GM12878 (cell line): ENCODE data around the gene SLC44A3. TPM values are rescaled to one million over a fixed set of nuclear protein-coding genes. Genes with fewer than 3 reads are reported as not detected.

Experiments used
- ATAC-seq: fragments of 200-7000 bp; cut with Tn5 transposase; 3 replicates; pipeline ENCODE4 v1.9.1; 2020; ENCODE audit warnings: mild to moderate bottlenecking, moderate library complexity
- BruUV-seq: library from RNA; stranded (reverse); fragments of 400-500 nt; replicated peaks from 2 replicates; lab custom pipeline; 2021; lab: Mats Ljungman, UMichigan
- CTCF ChIA-PET: fragments of 300-600 bp; sonication (Branson Sonifier 250); formaldehyde crosslinking; extraction: SDS; loops from one replicate; lab custom pipeline; 2021; ENCODE audit warnings: inconsistent platforms; lab: Yijun Ruan, JAX
- POLR2A ChIA-PET: fragments of 350-600 bp; formaldehyde crosslinking; extraction: SDS; loops from one replicate; lab custom pipeline; 2021; ENCODE audit warnings: inconsistent platforms; lab: Charles Lee
- RAD21 ChIA-PET: fragments of 300-600 bp; sonication (Branson Sonifier 250); formaldehyde crosslinking; loops from one replicate; lab custom pipeline; 2023; ENCODE audit warnings: antibody characterized with exemption; ENCODE audit not compliant: unreplicated experiment; lab: Charles Lee
- SMC1A ChIA-PET: fragments of 300-600 bp; sonication (Branson Sonifier 250); formaldehyde crosslinking; loops from one replicate; lab custom pipeline; 2023; ENCODE audit not compliant: unreplicated experiment, uncharacterized antibody; lab: Charles Lee
- DNase-seq: peaks from one replicate; pipeline ENCODE4 v3.0.0-alpha.2; 2011; ENCODE audit warnings: low read depth, low spot score
- FAIRE-seq: peaks from 3 replicates; lab custom pipeline; 2011; peaks lifted over from hg19 to GRCh38; lab: Jason Lieb, UNC
- H2AFZ ChIP-seq: 2 replicates; pipeline ENCODE4 v1.6.0; 2011; ENCODE audit warnings: low read depth, low read length, control low read depth; ENCODE audit not compliant: control insufficient read depth
- H3K27ac ChIP-seq: 2 replicates; pipeline ENCODE4 v1.5.1; 2011; ENCODE audit warnings: control low read depth; ENCODE audit not compliant: control insufficient read depth, insufficient read depth
- H3K27me3 ChIP-seq, 2 experiments: replicated peaks in 1 of 2; 2 replicates each; pipeline versions ENCODE4 v1.6.0 to v1.6.1; 2011; ENCODE audit warnings: low read length in 1 of 2; ENCODE audit not compliant: control insufficient read depth in 2 of 2, insufficient read depth in 2 of 2
- H3K36me3 ChIP-seq, 2 experiments: 2 replicates each; pipeline ENCODE4 v1.5.1; 2011; ENCODE audit warnings: low read length in 1 of 2; ENCODE audit not compliant: control insufficient read depth in 2 of 2, insufficient read depth in 2 of 2
- H3K4me1 ChIP-seq: 2 replicates; pipeline ENCODE4 v1.6.1; 2011; ENCODE audit warnings: mild to moderate bottlenecking, low read length, moderate library complexity, mixed read lengths; ENCODE audit not compliant: control insufficient read depth, insufficient read depth
- H3K4me2 ChIP-seq: 2 replicates; pipeline ENCODE4 v1.6.0; 2011; ENCODE audit warnings: control low read depth; ENCODE audit not compliant: control insufficient read depth, insufficient read depth
- H3K4me3 ChIP-seq: fragments of 200-600 bp; sonication (generic); 2 replicates; pipeline ENCODE4 v1.5.1; 2016
- H3K79me2 ChIP-seq: 2 replicates; pipeline ENCODE4 v1.6.0; 2011; ENCODE audit warnings: low read length; ENCODE audit not compliant: control insufficient read depth, insufficient read depth
- H3K9ac ChIP-seq: 2 replicates; pipeline ENCODE4 v1.8.0; 2011; ENCODE audit warnings: low read length, control low read depth, mixed read lengths; ENCODE audit not compliant: control insufficient read depth, insufficient read depth
- H3K9me3 ChIP-seq: replicated peaks from 3 replicates; pipeline ENCODE4 v1.5.1; 2011; ENCODE audit warnings: mild to moderate bottlenecking, low read length; ENCODE audit not compliant: control insufficient read depth, insufficient read depth
- H4K20me1 ChIP-seq: 2 replicates; pipeline ENCODE4 v1.6.0; 2011; ENCODE audit not compliant: control insufficient read depth, insufficient read depth
- CBFB ChIP-seq: IDR thresholded peaks from 2 replicates; pipeline ENCODE4 v1.6.1; 2016; ENCODE audit warnings: antibody characterized with exemption, low read depth
- NRF1 ChIP-seq: conservative IDR thresholded peaks from 2 replicates; pipeline ENCODE4 v1.6.1; 2011; ENCODE audit warnings: mild to moderate bottlenecking, low read depth, low read length, improper control_type of control experiment
- PBX3 ChIP-seq: IDR thresholded peaks from 2 replicates; pipeline ENCODE4 v1.6.1; 2011; ENCODE audit warnings: mild to moderate bottlenecking, low read depth, low read length, moderate library complexity; ENCODE audit not compliant: insufficient replicate concordance
- PML ChIP-seq: IDR thresholded peaks from 2 replicates; pipeline ENCODE4 v1.6.1; 2012; ENCODE audit warnings: low read length, inconsistent platforms
- RCOR1 ChIP-seq: conservative IDR thresholded peaks from 2 replicates; pipeline ENCODE4 v1.6.1; 2012; ENCODE audit warnings: low read depth, low read length, improper control_type of control experiment
- RELA ChIP-seq: fragments of 450-650 bp; IDR thresholded peaks from 2 replicates; pipeline ENCODE4 v1.8.0; 2014; ENCODE audit warnings: borderline replicate concordance; ENCODE audit not compliant: partially characterized antibody
- RUNX3 ChIP-seq: IDR thresholded peaks from 2 replicates; pipeline ENCODE4 v1.6.1; 2012; ENCODE audit warnings: low read length, inconsistent platforms
- SKIL ChIP-seq: fragments of 450-650 bp; IDR thresholded peaks from 2 replicates; pipeline ENCODE4 v1.6.1; 2017; ENCODE audit warnings: mild to moderate bottlenecking, low read depth, inconsistent platforms; ENCODE audit not compliant: poor library complexity, severe bottlenecking
- TCF12 ChIP-seq: IDR thresholded peaks from 2 replicates; pipeline ENCODE4 v1.6.1; 2011; ENCODE audit warnings: low read depth, mild to moderate bottlenecking, low read length
- WRNIP1 ChIP-seq: IDR thresholded peaks from 2 replicates; pipeline ENCODE4 v1.6.1; 2011; ENCODE audit warnings: low read depth, low read length, improper control_type of control experiment, borderline replicate concordance
- WGBS: methylation state at CpG from one replicate; pipeline ENCODE4 v1.1.6; 2016; ENCODE audit warnings: low lambda C conversion rate; ENCODE audit not compliant: insufficient replicate concordance, insufficient coverage; ENCODE audit errors: missing lambda C conversion rate; 5-methylcytosine and 5-hydroxymethylcytosine counted together
- in situ Hi-C: fragments of 300-500 bp; cut with MboI; formaldehyde crosslinking; loops from 9 replicates; pipeline ENCODE4 v1.14.3; 2018; ENCODE audit warnings: mixed read lengths
- intact Hi-C: fragments of 100-400 bp; cut with micrococcal nuclease; formaldehyde crosslinking; loops from one replicate; pipeline ENCODE4 v1.14.2; 2022; ENCODE audit not compliant: unreplicated experiment
- polyA plus RNA-seq, 11 experiments: library from polyadenylated mRNA; depleted of rRNA in 4 of 11; unstranded in 6 of 11; stranded (reverse) in 5 of 11; fragments of >200 nt; fragmentation: Nextera tagmentation in 4 of 11; fragmentation: Illumina TruSeq in 1 of 11; extraction: Ambion mirVana in 4 of 11; extraction: Trizol in 1 of 11; gene quantifications; 1 replicate in 1 of 11; 2 replicates in 10 of 11; pipeline versions ENCODE4 v1.2.1 to v1.2.3, GENCODE V29; 2011 to 2016; ENCODE audit warnings: inconsistent platforms in 2 of 11, missing spikeins in 2 of 11, low read depth in 1 of 11
- total RNA-seq, 4 experiments: library from RNA; depleted of rRNA in 3 of 4; stranded (reverse); fragments of >200 nt in 3 of 4; fragmentation: Illumina TruSeq in 1 of 4; extraction: Trizol in 1 of 4; gene quantifications; 2 replicates each; pipeline versions ENCODE4 v1.2.1 to v1.2.3, GENCODE V29; 2013 to 2021
- TF ChIP-seq, protein P1 (sequence below): fragments of 450-650 bp; IDR thresholded peaks from 2 replicates; pipeline ENCODE4 v1.6.1; 2017; ENCODE audit warnings: mild to moderate bottlenecking, moderate library complexity
- TF ChIP-seq, protein P2 (sequence below): fragments of 450-650 bp; formaldehyde crosslinking; IDR thresholded peaks from 2 replicates; pipeline ENCODE4 v1.4.0; 2020; ENCODE audit warnings: mild to moderate bottlenecking, moderate library complexity

Gene SLC44A3
- total and polyA plus RNA-seq, 10 of the 15 experiments (the other 5 are each of a cell fraction or from before 2014, with no cell fraction given): not detected

DNA sequence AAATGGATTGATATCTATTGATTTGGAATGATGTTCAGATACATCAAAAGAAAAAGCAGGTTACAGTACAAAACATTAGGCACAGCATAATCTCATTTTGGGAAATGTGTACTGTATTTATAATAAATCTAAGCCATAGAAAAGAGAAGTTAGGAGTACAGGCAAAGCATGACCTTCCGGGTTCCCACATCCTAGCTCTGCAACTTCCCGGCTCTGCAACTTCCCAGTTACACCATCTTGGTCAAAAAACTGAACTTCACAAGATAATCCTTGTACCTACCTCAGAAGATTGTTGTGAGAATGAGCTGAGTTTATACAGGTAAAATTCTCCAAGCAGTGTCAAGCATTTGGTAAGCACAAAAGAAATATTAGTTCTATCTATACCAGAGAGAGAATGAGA, 21.7 kb upstream of the SLC44A3 start:
- in situ Hi-C loops (loop anchor here (5.0 kb wide), 1 partner anchor 276 kb away; no protein-coding TSS in a partner anchor), intact Hi-C loops (no loop called here)
- Histone ChIP-seq H3K36me3 (no peaks in the 10 kb centered on the region), H2AFZ (no peak overlapping the region), H4K20me1 (no peaks in the 10 kb centered on the region), H3K4me3 (no peak overlapping the region), H3K27ac (no peak overlapping the region), H3K4me2 (no peak overlapping the region), H3K27me3 (no peaks in the 10 kb centered on the region), H3K9ac (no peak overlapping the region), H3K79me2 (no peaks in the 10 kb centered on the region), H3K9me3 (peaks cover 2% of the 10 kb centered on the region; the same call in 2 of the 3 replicates), H3K4me1 (no peaks in the 10 kb centered on the region)
- 92% methylated on average over 2 of the region's 2 CpGs for WGBS
- no peak for TF ChIP-seq PBX3
- no peak for TF ChIP-seq RUNX3
- TF ChIP-seq RCOR1: no peak
- TF ChIP-seq, protein P1, sequence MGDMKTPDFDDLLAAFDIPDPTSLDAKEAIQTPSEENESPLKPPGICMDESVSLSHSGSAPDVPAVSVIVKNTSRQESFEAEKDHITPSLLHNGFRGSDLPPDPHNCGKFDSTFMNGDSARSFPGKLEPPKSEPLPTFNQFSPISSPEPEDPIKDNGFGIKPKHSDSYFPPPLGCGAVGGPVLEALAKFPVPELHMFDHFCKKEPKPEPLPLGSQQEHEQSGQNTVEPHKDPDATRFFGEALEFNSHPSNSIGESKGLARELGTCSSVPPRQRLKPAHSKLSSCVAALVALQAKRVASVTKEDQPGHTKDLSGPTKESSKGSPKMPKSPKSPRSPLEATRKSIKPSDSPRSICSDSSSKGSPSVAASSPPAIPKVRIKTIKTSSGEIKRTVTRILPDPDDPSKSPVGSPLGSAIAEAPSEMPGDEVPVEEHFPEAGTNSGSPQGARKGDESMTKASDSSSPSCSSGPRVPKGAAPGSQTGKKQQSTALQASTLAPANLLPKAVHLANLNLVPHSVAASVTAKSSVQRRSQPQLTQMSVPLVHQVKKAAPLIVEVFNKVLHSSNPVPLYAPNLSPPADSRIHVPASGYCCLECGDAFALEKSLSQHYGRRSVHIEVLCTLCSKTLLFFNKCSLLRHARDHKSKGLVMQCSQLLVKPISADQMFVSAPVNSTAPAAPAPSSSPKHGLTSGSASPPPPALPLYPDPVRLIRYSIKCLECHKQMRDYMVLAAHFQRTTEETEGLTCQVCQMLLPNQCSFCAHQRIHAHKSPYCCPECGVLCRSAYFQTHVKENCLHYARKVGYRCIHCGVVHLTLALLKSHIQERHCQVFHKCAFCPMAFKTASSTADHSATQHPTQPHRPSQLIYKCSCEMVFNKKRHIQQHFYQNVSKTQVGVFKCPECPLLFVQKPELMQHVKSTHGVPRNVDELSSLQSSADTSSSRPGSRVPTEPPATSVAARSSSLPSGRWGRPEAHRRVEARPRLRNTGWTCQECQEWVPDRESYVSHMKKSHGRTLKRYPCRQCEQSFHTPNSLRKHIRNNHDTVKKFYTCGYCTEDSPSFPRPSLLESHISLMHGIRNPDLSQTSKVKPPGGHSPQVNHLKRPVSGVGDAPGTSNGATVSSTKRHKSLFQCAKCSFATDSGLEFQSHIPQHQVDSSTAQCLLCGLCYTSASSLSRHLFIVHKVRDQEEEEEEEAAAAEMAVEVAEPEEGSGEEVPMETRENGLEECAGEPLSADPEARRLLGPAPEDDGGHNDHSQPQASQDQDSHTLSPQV: no peak
- no peak for TF ChIP-seq SKIL
- TF ChIP-seq NRF1: no peak
- no peak for TF ChIP-seq CBFB
- TF ChIP-seq WRNIP1: no peak
- TF ChIP-seq, protein P2, sequence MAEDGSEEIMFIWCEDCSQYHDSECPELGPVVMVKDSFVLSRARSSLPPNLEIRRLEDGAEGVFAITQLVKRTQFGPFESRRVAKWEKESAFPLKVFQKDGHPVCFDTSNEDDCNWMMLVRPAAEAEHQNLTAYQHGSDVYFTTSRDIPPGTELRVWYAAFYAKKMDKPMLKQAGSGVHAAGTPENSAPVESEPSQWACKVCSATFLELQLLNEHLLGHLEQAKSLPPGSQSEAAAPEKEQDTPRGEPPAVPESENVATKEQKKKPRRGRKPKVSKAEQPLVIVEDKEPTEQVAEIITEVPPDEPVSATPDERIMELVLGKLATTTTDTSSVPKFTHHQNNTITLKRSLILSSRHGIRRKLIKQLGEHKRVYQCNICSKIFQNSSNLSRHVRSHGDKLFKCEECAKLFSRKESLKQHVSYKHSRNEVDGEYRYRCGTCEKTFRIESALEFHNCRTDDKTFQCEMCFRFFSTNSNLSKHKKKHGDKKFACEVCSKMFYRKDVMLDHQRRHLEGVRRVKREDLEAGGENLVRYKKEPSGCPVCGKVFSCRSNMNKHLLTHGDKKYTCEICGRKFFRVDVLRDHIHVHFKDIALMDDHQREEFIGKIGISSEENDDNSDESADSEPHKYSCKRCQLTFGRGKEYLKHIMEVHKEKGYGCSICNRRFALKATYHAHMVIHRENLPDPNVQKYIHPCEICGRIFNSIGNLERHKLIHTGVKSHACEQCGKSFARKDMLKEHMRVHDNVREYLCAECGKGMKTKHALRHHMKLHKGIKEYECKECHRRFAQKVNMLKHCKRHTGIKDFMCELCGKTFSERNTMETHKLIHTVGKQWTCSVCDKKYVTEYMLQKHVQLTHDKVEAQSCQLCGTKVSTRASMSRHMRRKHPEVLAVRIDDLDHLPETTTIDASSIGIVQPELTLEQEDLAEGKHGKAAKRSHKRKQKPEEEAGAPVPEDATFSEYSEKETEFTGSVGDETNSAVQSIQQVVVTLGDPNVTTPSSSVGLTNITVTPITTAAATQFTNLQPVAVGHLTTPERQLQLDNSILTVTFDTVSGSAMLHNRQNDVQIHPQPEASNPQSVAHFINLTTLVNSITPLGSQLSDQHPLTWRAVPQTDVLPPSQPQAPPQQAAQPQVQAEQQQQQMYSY (CRISPR knock-in tag): no peak
- TF ChIP-seq PML: no peak
- no peak for TF ChIP-seq RELA
- no peak for TF ChIP-seq TCF12
- DNase-seq (no peak), ATAC-seq (no peak), FAIRE-seq (no peak)
- ChIA-PET SMC1A (no interaction called here), RAD21 (no interaction called here), POLR2A (no interaction called here), CTCF (interaction anchor here (0.9 kb wide), 1 partner anchor 737 kb away, joined by 3 read pairs; no protein-coding TSS in a partner anchor)
- no TSS peak for BruUV-seq
